Neural progenitor cell (in vitro differentiated cells): ENCODE data around the gene SLC34A1.

Source experiments
- EZH2 ChIP-seq: fragments of 200-600 bp; sonication (generic); IDR thresholded peaks from 2 replicates; pipeline ENCODE4 v1.6.1; 2017; ENCODE audit warnings: antibody characterized with exemption, mild to moderate bottlenecking, moderate library complexity
- EZH2phosphoT487 ChIP-seq: fragments of 200-600 bp; sonication (generic); IDR thresholded peaks from 2 replicates; pipeline ENCODE4 v1.6.1; 2017; ENCODE audit warnings: antibody characterized with exemption
- TF ChIP-seq, protein P1 (sequence below): fragments of 200-600 bp; sonication (generic); IDR thresholded peaks from 2 replicates; pipeline ENCODE4 v1.5.1; 2017; ENCODE audit warnings: antibody characterized with exemption, mild to moderate bottlenecking

DNA sequence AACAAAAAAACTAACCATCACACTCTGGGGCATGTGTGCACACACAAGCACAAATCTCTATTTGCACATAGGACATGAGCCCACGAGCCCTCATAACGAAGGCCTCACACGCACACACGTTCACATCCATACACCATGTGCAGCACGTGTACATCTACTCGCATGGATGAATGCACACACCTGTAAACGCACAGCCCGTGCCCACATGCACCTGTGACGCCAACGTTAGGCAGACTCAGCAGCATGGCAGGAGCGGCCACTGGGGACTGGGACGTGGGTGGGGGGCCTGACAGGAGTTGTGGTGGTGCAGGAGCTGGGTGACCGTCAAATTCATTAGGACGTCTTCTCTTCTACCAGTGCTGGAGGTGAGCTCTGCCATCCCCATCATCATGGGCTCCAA lies 3.2 kb downstream of the SLC34A1 start:
- TF ChIP-seq, protein P1, sequence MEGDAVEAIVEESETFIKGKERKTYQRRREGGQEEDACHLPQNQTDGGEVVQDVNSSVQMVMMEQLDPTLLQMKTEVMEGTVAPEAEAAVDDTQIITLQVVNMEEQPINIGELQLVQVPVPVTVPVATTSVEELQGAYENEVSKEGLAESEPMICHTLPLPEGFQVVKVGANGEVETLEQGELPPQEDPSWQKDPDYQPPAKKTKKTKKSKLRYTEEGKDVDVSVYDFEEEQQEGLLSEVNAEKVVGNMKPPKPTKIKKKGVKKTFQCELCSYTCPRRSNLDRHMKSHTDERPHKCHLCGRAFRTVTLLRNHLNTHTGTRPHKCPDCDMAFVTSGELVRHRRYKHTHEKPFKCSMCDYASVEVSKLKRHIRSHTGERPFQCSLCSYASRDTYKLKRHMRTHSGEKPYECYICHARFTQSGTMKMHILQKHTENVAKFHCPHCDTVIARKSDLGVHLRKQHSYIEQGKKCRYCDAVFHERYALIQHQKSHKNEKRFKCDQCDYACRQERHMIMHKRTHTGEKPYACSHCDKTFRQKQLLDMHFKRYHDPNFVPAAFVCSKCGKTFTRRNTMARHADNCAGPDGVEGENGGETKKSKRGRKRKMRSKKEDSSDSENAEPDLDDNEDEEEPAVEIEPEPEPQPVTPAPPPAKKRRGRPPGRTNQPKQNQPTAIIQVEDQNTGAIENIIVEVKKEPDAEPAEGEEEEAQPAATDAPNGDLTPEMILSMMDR: no peak
- TF ChIP-seq EZH2phosphoT487 (no peak), EZH2 (no peak)
